ENCODE data around the gene FGF2.
"Not testable (repeated sequence)": the region's sequence is repeated elsewhere in the genome, so short reads cannot be mapped to it uniquely, and the experiment has no call there.

The FGF2 gene

DNA sequence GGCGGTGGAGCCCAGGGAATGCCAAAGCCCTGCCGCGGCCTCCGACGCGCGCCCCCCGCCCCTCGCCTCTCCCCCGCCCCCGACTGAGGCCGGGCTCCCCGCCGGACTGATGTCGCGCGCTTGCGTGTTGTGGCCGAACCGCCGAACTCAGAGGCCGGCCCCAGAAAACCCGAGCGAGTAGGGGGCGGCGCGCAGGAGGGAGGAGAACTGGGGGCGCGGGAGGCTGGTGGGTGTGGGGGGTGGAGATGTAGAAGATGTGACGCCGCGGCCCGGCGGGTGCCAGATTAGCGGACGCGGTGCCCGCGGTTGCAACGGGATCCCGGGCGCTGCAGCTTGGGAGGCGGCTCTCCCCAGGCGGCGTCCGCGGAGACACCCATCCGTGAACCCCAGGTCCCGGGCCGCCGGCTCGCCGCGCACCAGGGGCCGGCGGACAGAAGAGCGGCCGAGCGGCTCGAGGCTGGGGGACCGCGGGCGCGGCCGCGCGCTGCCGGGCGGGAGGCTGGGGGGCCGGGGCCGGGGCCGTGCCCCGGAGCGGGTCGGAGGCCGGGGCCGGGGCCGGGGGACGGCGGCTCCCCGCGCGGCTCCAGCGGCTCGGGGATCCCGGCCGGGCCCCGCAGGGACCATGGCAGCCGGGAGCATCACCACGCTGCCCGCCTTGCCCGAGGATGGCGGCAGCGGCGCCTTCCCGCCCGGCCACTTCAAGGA, at the start of gene FGF2:
TSS of gene FGF2 (plus strand) at position 279 of the 705 bp plus-strand sequence. CDS start at position 623, 344 bp downstream.
- DNase-seq (ENCODE audit: low spot score), result no peak

DNA sequence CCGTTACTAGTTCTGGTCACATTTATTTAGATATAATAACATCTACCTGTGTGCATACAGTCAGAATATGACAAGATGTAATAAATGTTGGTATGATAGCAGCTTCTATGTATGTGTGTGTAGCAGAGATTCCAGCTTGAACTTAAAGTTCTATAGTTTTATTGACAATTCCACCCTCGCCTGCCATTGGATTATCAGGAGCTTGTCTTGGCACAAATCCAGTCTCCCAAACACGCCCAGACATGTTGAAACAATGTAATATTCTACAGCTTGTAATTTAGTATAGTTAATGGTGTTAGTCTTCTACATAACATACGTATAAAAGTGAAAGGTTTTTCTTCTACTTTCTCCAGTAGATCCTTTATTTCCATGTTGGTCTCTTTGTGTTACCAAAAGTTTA, 49.7 kb upstream of the FGF2 start:
- no peak for DNase-seq (ENCODE audit: low spot score)

GRCh38 chr4:122777846-122778673, 48.6 kb upstream of the FGF2 start:
- no peak for DNase-seq (ENCODE audit: low spot score)

GRCh38 chr4:122781486-122781885, 45.1 kb upstream of the FGF2 start:
- no peak for DNase-seq (ENCODE audit: low spot score)

GRCh38 chr4:122783301-122784215, 43.1 kb upstream of the FGF2 start:
- peak; percentile 76 for DNase-seq (ENCODE audit: low spot score)

DNA sequence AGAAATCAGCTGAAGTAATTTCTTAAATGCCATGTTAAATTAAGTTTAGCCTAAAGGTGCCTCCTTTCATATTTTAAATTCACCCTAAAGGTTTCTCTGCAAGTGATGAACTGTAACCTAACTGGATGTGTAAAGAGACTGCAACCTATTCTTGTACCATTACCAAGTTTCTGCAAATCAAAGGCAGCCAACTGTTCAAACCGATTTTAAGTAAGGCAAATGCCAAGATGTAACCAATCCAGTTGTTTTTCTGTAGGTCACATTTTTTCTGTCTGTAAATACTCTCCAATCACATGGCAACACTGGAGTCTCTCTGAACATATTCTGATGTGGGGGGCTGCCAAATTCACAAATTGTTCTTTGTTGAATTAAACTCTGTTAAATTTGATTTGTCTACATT, 42.4 kb upstream of the FGF2 start:
- no peak for DNase-seq (ENCODE audit: low spot score)

- no peak for DNase-seq (ENCODE audit: low spot score)
These were observed 41.5 kb upstream of the FGF2 start for GRCh38 chr4:122785099-122785498.

GRCh38 chr4:122786296-122786695, 40.3 kb upstream of the FGF2 start:
- DNase-seq (ENCODE audit: low spot score), result not testable (repeated sequence)

- not testable (repeated sequence) for DNase-seq (ENCODE audit: low spot score)
These were observed 39.7 kb upstream of the FGF2 start for GRCh38 chr4:122786920-122787319.

- DNase-seq (ENCODE audit: low spot score), result no peak
These were observed 38.7 kb upstream of the FGF2 start for GRCh38 chr4:122787940-122788339.

DNA sequence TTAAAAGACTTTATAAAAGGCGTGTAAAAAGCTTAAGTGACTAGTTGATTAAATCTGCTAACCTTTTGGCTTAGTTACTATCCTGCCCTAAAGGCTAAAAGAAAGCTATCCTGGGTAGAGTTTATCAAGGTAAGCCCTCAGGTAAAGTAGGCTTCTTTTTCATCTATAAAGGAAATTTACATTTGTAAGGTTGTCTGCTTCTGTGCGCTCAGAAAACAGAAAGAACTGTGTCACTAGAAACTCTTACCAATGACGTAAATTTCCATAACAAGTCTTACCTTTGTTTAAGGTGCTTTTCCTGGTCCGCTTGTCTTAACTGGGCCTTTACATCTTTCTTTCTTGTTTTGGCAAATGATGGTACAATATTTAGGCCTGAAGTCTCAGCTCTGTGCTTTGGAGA, 37.7 kb upstream of the FGF2 start:
- no peak for DNase-seq (ENCODE audit: low spot score)

DNA sequence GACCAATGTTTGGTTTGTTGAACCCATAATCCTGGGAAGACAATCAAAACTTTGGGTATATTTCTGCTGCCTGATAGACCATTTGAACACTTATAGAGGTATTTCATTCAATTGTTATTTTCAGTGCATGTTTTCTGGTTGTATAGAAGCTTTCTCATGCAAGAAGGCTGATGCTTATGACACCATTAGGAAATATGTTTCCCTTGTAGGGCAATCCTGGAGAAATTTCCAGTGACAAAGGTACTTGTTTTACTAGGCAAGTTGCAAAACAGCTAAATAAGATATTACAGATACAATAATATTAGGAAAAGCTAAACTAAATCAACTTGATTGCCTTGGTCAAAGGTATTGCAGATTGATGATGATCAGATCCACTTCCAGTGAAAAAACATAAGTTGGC, 32.8 kb upstream of the FGF2 start:
- no peak for DNase-seq (ENCODE audit: low spot score)

DNA sequence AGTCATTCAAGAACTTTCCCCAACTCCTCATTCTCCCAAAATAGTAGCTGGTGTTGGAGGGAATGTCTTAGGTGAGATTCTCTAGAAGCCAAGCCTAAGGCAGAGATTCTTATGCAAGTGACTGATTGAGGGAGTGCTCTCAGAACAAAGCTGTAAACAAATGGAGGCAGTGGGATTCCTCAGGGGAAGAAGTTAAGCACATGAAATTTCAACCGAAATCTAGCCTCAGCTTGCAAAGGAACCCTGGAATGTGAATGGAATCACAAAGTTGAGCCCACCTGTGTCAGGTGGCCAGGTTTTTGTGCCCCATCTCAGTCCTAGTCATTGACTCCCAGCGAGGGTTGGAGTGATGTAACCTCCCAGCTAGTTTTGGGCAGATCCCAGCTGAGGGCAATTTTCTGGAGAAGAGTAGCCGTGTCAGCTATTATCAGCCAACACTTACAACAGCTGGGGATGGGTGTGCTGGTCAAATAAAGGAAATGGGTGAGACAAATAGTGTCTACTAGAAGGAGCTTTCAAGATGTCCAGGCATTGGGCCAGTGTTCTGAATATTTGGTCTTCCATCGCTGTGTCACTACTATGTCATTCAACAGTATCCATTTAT, 29.7 kb upstream of the FGF2 start:
- DNase-seq (ENCODE audit: low spot score), result no peak

DNA sequence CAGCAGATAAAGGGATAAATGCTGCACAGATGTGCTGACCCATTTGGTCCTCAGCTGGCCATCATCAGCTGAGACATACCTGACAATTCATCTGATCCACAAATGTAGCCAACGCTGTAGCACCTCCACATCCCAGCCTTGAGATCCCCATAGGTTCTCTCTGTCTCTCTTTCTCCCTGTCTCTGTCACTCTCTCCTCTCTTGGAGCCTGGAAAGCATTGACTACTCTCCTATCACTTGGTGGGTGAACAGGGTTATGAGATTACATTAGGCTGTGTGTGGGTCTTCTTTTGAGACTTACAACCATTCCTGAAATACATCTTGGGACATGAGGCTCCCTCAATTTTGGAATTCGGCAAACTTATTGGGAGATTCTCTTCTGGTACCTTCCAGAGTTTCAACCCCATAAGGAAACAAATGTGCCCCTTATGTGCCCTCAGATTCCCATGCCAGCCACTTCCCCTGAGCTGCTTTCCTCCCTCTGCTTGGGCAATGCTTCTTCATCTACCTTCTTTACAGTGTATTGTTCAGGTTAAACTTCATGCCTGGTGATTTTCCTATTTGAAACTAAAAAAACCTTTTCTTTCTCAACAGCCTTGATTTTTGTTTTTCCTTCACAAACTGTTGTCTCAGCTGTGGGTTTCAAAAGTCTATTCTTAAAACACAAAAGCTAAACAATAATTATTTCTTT, 29.1 kb upstream of the FGF2 start:
- no peak for DNase-seq (ENCODE audit: low spot score)

- no peak for DNase-seq (ENCODE audit: low spot score)
These were observed 28.5 kb upstream of the FGF2 start for GRCh38 chr4:122798101-122798500.

- DNase-seq (ENCODE audit: low spot score), result no peak
These were observed 27.7 kb upstream of the FGF2 start for GRCh38 chr4:122798917-122799316.

DNA sequence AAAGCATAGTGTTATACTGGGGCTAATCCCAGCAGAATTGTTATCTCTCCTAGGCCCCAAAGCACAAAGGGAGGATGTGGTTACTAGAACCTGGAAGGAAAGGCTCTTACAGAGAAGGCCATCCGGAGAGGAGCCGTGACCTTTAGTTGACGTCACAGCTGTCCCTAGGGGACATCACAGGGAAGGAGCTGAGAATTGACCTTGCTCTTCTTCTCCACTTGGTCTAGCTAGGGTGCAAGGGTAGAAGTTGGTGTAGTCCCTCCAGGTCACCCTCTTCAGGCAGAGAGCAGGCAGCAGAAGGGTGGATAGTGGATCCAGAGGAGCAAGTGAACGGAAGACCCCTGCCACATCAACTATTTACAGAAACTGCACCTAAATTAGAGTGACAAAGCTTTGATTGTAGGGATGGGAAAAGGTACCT, 22.8 kb upstream of the FGF2 start:
- DNase-seq (ENCODE audit: low spot score), result no peak

GRCh38 chr4:122806981-122807679, 19.5 kb upstream of the FGF2 start:
- no peak for DNase-seq (ENCODE audit: low spot score)

GRCh38 chr4:122810669-122811068, 16.0 kb upstream of the FGF2 start:
- no peak for DNase-seq (ENCODE audit: low spot score)

DNA sequence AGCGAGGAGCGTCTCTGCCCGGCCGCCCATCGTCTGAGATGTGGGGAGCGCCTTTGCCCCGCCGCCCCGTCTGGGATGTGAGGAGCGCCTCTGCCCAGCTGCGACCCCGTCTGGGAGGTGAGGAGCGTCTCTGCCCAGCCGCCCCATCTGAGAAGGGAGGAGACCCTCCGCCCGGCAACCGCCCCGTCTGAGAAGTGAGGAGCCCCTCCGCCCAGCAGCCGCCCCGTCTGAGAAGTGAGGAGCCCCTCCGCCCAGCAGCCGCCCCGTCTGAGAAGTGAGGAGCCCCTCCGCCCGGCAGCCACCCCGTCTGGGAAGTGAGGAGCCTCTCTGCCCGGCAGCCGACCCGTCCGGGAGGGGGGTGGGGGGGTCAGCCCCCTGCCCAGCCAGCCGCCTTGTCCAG, 14.8 kb upstream of the FGF2 start:
- DNase-seq (ENCODE audit: low spot score), result not testable (repeated sequence)

DNA sequence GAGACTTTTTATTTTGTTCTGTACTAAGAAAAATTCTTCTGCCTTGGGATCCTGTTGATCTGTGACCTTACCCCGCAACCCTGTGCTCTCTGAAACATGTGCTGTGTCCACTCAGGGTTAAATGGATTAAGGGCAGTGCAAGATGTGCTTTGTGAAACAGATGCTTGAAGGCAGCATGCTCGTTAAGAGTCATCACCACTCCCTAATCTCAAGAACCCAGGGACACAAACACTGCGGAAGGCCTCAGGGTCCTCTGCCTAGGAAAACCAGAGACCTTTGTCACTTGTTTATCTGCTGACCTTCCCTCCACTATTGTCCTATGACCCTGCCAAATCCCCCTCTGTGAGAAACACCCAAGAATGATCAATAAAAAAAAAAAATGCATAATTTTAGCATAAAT, 13.8 kb upstream of the FGF2 start:
- DNase-seq (ENCODE audit: low spot score), result not testable (repeated sequence)

All from RKO (cell line).